Measurements from ENCODE around the gene OR5AU1.

OR5AU1 gene

GRCh38 chr14:21155963-21156362 lies at the start of gene OR5AU1:
Gene OR5AU1 (minus strand): TSS chr14:21156063. CDS start chr14:21155872, 191 bp downstream.
- no peak within 1 kb of the TSS for H3K4me3 ChIP-seq (ENCODE audit: low read depth, low read length)
- no peaks in the 10 kb centered on the region for H3K36me3 ChIP-seq (ENCODE audit: control insufficient read depth, insufficient read depth, low read length)
- H3K27ac ChIP-seq (ENCODE audit: low read depth, low read length), result no peak within 1 kb of the TSS
- no peak within 1 kb of the TSS for H3K9ac ChIP-seq (ENCODE audit: low read length)
- H3K27me3 ChIP-seq (ENCODE audit: control insufficient read depth, insufficient read depth, low read length), result peaks cover 18% of the 10 kb centered on the region; the same call in 1 of the 2 replicates
- no peaks in the 10 kb centered on the region for H3K9me3 ChIP-seq (ENCODE audit: control insufficient read depth, insufficient read depth, low read depth, low read length)
- H3K4me1 ChIP-seq (ENCODE audit: control insufficient read depth, insufficient read depth, low read length), result no peaks in the 10 kb centered on the region

GRCh38 chr14:21205026-21205677 lies 49.3 kb upstream of the OR5AU1 start:
- peaks cover 6% of the 10 kb centered on the region; the same call in 1 of the 2 replicates for H3K4me1 ChIP-seq (ENCODE audit: control insufficient read depth, insufficient read depth, low read length)
- H3K36me3 ChIP-seq (ENCODE audit: control insufficient read depth, insufficient read depth, low read length), result peaks cover 48% of the 10 kb centered on the region
- no peaks in the 10 kb centered on the region for H3K27me3 ChIP-seq (ENCODE audit: control insufficient read depth, insufficient read depth, low read length)
- H3K27ac ChIP-seq (ENCODE audit: low read depth, low read length), result no peak overlapping the region
- no peak overlapping the region for H3K9ac ChIP-seq (ENCODE audit: low read length)
- no peaks in the 10 kb centered on the region for H3K9me3 ChIP-seq (ENCODE audit: control insufficient read depth, insufficient read depth, low read depth, low read length)
- no peak overlapping the region for H3K4me3 ChIP-seq (ENCODE audit: low read depth, low read length)

GRCh38 chr14:21204167-21205025 lies 48.5 kb upstream of the OR5AU1 start:
- H3K9ac ChIP-seq (ENCODE audit: low read length), result no peak overlapping the region
- no peak overlapping the region for H3K27ac ChIP-seq (ENCODE audit: low read depth, low read length)
- H3K36me3 ChIP-seq (ENCODE audit: control insufficient read depth, insufficient read depth, low read length), result peaks cover 41% of the 10 kb centered on the region
- no peak overlapping the region for H3K4me3 ChIP-seq (ENCODE audit: low read depth, low read length)
- no peaks in the 10 kb centered on the region for H3K9me3 ChIP-seq (ENCODE audit: control insufficient read depth, insufficient read depth, low read depth, low read length)
- peaks cover 6% of the 10 kb centered on the region; the same call in 1 of the 2 replicates for H3K4me1 ChIP-seq (ENCODE audit: control insufficient read depth, insufficient read depth, low read length)
- no peaks in the 10 kb centered on the region for H3K27me3 ChIP-seq (ENCODE audit: control insufficient read depth, insufficient read depth, low read length)

GRCh38 chr14:21203470-21204166 lies 47.8 kb upstream of the OR5AU1 start:
- no peak overlapping the region for H3K4me3 ChIP-seq (ENCODE audit: low read depth, low read length)
- H3K27me3 ChIP-seq (ENCODE audit: control insufficient read depth, insufficient read depth, low read length), result no peaks in the 10 kb centered on the region
- no peak overlapping the region for H3K9ac ChIP-seq (ENCODE audit: low read length)
- H3K4me1 ChIP-seq (ENCODE audit: control insufficient read depth, insufficient read depth, low read length), result peaks cover 6% of the 10 kb centered on the region; the same call in 1 of the 2 replicates
- no peaks in the 10 kb centered on the region for H3K9me3 ChIP-seq (ENCODE audit: control insufficient read depth, insufficient read depth, low read depth, low read length)
- H3K27ac ChIP-seq (ENCODE audit: low read depth, low read length), result no peak overlapping the region
- H3K36me3 ChIP-seq (ENCODE audit: control insufficient read depth, insufficient read depth, low read length), result peaks cover 33% of the 10 kb centered on the region

GRCh38 chr14:21202463-21203358 lies 46.8 kb upstream of the OR5AU1 start:
- H3K4me3 ChIP-seq (ENCODE audit: low read depth, low read length), result no peak overlapping the region
- H3K4me1 ChIP-seq (ENCODE audit: control insufficient read depth, insufficient read depth, low read length), result peaks cover 6% of the 10 kb centered on the region; the same call in 1 of the 2 replicates
- no peaks in the 10 kb centered on the region for H3K27me3 ChIP-seq (ENCODE audit: control insufficient read depth, insufficient read depth, low read length)
- no peak overlapping the region for H3K27ac ChIP-seq (ENCODE audit: low read depth, low read length)
- no peaks in the 10 kb centered on the region for H3K9me3 ChIP-seq (ENCODE audit: control insufficient read depth, insufficient read depth, low read depth, low read length)
- H3K36me3 ChIP-seq (ENCODE audit: control insufficient read depth, insufficient read depth, low read length), result peaks cover 24% of the 10 kb centered on the region
- H3K9ac ChIP-seq (ENCODE audit: low read length), result no peak overlapping the region

GRCh38 chr14:21201732-21202462 lies 46.0 kb upstream of the OR5AU1 start:
- Histone ChIP-seq H3K4me3 (ENCODE audit: low read depth, low read length) (no peak overlapping the region), H3K9ac (ENCODE audit: low read length) (no peak overlapping the region), H3K27me3 (ENCODE audit: control insufficient read depth, insufficient read depth, low read length) (no peaks in the 10 kb centered on the region), H3K9me3 (ENCODE audit: control insufficient read depth, insufficient read depth, low read depth, low read length) (no peaks in the 10 kb centered on the region), H3K36me3 (ENCODE audit: control insufficient read depth, insufficient read depth, low read length) (peaks cover 16% of the 10 kb centered on the region), H3K27ac (ENCODE audit: low read depth, low read length) (no peak overlapping the region), H3K4me1 (ENCODE audit: control insufficient read depth, insufficient read depth, low read length) (no peaks in the 10 kb centered on the region)

GRCh38 chr14:21200752-21201461 lies 45.0 kb upstream of the OR5AU1 start:
- H3K9me3 ChIP-seq (ENCODE audit: control insufficient read depth, insufficient read depth, low read depth, low read length), result no peaks in the 10 kb centered on the region
- H3K27me3 ChIP-seq (ENCODE audit: control insufficient read depth, insufficient read depth, low read length), result no peaks in the 10 kb centered on the region
- H3K4me3 ChIP-seq (ENCODE audit: low read depth, low read length), result no peak overlapping the region
- H3K36me3 ChIP-seq (ENCODE audit: control insufficient read depth, insufficient read depth, low read length), result peaks cover 6% of the 10 kb centered on the region; the same call in 1 of the 2 replicates
- H3K27ac ChIP-seq (ENCODE audit: low read depth, low read length), result no peak overlapping the region
- no peak overlapping the region for H3K9ac ChIP-seq (ENCODE audit: low read length)
- no peaks in the 10 kb centered on the region for H3K4me1 ChIP-seq (ENCODE audit: control insufficient read depth, insufficient read depth, low read length)

- no peak overlapping the region for H3K9ac ChIP-seq (ENCODE audit: low read length)
- no peak overlapping the region for H3K4me3 ChIP-seq (ENCODE audit: low read depth, low read length)
- no peak overlapping the region for H3K27ac ChIP-seq (ENCODE audit: low read depth, low read length)
- H3K27me3 ChIP-seq (ENCODE audit: control insufficient read depth, insufficient read depth, low read length), result no peaks in the 10 kb centered on the region
- peaks cover 3% of the 10 kb centered on the region; the same call in 1 of the 2 replicates for H3K4me1 ChIP-seq (ENCODE audit: control insufficient read depth, insufficient read depth, low read length)
- no peaks in the 10 kb centered on the region for H3K9me3 ChIP-seq (ENCODE audit: control insufficient read depth, insufficient read depth, low read depth, low read length)
- peaks cover 1% of the 10 kb centered on the region; the same call in 1 of the 2 replicates for H3K36me3 ChIP-seq (ENCODE audit: control insufficient read depth, insufficient read depth, low read length)
These were observed 44.0 kb upstream of the OR5AU1 start for GRCh38 chr14:21199611-21200560.

All from HUES6 (cell line).